GM18505 (cell line): ENCODE results near the gene YJEFN3.

Experiments
- ATAC-seq: cut with Tn5 transposase; IDR thresholded peaks from one replicate; pipeline ENCODE4 v1.9.1; 2021; ENCODE audit not compliant: unreplicated experiment
- POLR2A ChIP-seq: IDR thresholded peaks from 4 replicates; pipeline ENCODE4 v1.6.1; 2011; ENCODE audit warnings: borderline replicate concordance; ENCODE audit not compliant: insufficient read depth, insufficient read length; ENCODE audit errors: extremely low read depth

The YJEFN3 gene, protein sequence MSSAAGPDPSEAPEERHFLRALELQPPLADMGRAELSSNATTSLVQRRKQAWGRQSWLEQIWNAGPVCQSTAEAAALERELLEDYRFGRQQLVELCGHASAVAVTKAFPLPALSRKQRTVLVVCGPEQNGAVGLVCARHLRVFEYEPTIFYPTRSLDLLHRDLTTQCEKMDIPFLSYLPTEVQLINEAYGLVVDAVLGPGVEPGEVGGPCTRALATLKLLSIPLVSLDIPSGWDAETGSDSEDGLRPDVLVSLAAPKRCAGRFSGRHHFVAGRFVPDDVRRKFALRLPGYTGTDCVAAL

GRCh38 chr19:19528721-19529490 is at the start of gene YJEFN3:
Gene YJEFN3, plus strand, starts transcription at chr19:19528911. Its CDS starts 22 bp downstream, at chr19:19528933.
- no peak for ATAC-seq
- no peak for TF ChIP-seq POLR2A

DNA sequence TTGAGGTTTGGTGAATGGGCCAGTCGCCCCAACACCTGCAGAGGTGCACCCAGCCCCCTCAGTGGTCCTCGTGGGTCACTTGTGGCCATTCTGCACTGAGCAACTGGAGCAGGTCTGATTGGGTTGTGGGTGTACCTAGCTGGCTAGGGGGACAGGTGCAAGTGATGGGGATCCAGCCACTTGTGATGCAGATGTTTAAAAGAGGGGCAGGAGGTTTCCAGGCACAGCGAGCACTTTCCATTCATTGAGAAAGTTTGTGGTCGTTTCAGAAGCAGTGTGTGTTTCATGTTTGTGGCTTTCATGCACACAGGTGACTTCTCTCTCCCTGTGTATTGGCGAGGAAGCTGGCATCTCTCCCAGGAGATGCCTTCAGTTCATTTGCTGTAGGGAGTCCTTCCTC is 48.0 kb upstream of the YJEFN3 start:
- TF ChIP-seq POLR2A: no peak
- no peak for ATAC-seq

GRCh38 chr19:19482809-19483596 is 45.7 kb upstream of the YJEFN3 start:
- no peak for ATAC-seq
- no peak for TF ChIP-seq POLR2A

- ATAC-seq: no peak
- TF ChIP-seq POLR2A: no peak
Observed at GRCh38 chr19:19485161-19485997, 43.3 kb upstream of the YJEFN3 start.

GRCh38 chr19:19485998-19486290 is 42.8 kb upstream of the YJEFN3 start:
- no peak for TF ChIP-seq POLR2A
- no peak for ATAC-seq

DNA sequence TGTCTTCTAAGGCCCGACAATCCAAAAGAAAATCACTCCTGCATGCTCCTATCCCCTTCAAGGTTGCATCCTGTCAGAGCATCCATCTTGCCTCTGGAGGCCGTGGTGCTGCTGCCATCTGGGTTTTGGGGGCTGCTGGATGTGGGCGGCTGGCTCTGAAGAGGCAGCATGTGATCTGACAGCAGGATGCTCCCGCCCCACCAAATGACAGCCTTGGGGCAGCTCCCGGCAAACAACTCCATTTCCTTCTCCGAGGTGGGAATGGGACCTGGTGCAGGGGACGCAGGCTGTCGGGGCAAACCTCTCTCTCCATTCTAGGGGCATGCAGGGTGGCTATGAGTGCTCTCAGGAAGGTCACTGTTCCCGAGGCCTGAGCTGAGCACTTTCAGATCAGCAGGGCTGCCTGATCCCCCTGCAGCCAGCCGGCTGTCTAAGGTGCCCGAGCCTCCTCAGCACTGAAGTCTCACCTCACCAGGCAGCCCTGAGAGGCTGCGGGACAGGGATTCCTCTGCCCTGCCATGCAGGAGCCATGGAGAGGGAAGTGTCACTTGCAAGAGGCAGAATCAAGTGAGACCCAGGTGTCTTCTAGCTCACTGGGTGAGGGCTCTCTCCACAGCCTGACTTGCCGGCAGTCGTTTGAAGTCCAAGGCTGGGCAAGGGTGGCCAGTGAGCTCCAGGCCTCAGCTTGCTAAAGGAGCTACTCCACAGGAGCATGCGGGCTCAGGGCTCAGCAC is 42.2 kb upstream of the YJEFN3 start:
- TF ChIP-seq POLR2A: no peak
- ATAC-seq: no peak

GRCh38 chr19:19487077-19487949 is 41.4 kb upstream of the YJEFN3 start:
- ATAC-seq: no peak
- TF ChIP-seq POLR2A: no peak

DNA sequence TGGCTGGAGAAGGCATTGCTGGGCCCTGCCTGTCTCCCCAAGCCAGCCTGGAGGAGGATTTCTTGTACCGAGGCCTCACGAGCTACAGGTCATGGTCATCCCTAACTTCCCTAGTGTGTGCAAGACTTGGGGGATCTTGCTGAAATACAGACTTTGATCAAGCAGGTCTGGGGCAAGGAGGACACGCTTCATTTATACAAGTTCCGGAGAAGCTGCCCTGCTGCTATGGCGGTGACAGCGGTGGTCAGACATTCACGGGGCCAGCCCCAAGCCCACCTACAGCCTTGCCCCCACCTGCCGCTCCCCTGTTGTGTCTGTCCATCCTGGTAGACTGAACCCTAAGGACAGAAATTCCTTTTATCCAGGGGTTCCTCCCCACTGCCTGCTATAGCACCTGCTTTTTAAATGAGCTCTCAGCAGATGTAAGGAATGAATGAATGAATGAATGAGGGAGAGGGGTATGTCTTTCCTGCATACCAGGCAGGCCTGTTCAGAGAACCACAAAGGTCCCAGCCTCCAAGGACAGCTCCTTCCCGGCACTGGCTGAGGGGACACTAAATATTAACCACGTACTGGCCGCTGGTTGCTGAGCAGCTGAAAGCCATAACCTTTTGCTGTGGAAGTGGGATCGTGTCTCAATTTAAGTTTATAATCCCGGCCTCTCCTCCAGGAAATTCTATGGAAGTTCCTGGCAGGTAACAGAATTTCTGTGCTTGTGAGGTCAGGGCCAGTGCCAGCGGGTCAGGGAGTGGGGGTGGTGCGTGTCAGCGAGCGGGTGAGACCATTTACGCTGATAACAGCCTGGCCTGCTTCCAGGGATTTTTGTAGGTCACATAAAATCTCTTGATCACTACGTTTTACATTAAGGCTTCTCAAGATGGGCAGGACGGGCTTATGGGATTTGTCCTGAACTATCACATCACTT is 40.5 kb upstream of the YJEFN3 start:
- no peak for ATAC-seq
- TF ChIP-seq POLR2A: no peak

DNA sequence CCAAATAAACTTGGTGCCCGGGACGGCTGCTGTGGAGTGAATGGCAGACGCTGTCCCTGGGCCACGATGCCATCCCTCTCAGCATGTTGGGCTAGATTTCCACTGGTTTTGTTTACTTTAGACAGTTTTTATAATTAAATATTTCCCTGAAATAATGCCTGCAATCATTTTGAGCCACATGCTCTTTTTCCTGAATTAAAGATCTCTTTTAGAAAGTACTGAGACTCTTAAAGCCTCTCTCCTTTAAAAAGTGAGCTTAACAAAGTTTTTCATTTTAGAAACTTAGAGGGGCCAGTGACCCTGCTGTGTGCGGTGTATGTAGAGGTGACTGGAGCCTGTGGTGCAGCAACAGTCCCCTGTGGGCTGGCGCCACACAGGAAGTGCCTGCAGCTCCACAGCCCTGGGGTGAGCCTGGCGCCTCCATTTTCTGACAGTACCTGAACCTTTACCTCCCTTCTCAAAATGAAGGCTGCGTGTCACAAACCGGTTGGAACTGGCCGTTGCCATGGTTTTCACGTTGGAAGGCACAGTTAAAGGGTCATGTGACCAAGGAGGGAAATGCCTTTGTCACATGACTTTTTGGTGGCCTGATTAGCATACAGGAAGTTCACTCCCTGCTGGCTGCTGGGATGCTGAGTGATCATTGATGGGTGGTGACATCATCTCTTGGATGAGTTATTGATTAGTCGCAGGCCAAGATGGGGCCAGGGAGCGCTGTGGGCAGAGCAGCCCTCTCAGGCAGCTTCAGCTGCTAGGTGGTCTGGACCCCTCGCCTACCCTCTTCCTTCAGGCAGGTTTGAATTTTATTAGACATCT is 39.6 kb upstream of the YJEFN3 start:
- peak; percentile 44 for TF ChIP-seq POLR2A
- peak; percentile 54 for ATAC-seq

DNA sequence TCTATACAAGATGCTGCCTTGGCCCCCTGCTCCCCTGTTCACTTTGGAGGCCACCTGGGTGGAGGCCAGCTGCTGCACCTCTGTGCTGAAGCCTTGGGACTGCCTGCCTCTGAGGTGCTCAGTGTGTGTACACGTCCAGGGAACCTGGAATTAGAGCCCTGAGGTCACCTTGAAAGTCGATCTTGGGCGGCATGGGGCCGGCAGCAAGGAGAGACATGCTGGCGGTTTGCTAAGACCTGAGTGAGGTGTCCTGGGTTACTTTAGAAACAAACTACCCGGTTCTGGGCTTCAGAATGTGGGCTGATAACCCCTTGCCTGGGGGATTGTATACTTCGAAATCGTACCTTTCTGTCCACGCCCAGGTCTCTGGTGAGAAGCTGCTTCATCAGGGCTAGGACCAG is 38.9 kb upstream of the YJEFN3 start:
- no peak for TF ChIP-seq POLR2A
- peak; percentile 12 for ATAC-seq
